GM19240 (cell line): Measurements from ENCODE around the gene ZNF334.

ENCODE experiments used
- DNase-seq: peaks from one replicate; pipeline ENCODE4 v3.0.0; 2011; ENCODE audit warnings: low spot score; ENCODE audit not compliant: insufficient read length

ZNF334 gene

GRCh38 chr20:46512943-46513844 lies at the start of gene ZNF334:
TSS of gene ZNF334 (minus strand) at chr20:46513559. CDS start at chr20:46512102, 1,457 bp downstream.
- peak; percentile 16 for DNase-seq

GRCh38 chr20:46562373-46563169 lies 49.2 kb upstream of the ZNF334 start:
- DNase-seq = peak; percentile 40

- no peak for DNase-seq
Measured at GRCh38 chr20:46562009-46562372, 48.6 kb upstream of the ZNF334 start.

- DNase-seq = no peak
Measured at GRCh38 chr20:46559685-46560440, 46.5 kb upstream of the ZNF334 start.

GRCh38 chr20:46559001-46559400 lies 45.6 kb upstream of the ZNF334 start:
- no peak for DNase-seq

GRCh38 chr20:46558511-46558959 lies 45.2 kb upstream of the ZNF334 start:
- no peak for DNase-seq

- no peak for DNase-seq
Measured at GRCh38 chr20:46557231-46557956, 44.0 kb upstream of the ZNF334 start.

GRCh38 chr20:46555370-46555956 lies 42.1 kb upstream of the ZNF334 start:
- DNase-seq = no peak

- DNase-seq = no peak
Measured at GRCh38 chr20:46554828-46555227, 41.5 kb upstream of the ZNF334 start.

GRCh38 chr20:46553926-46554325 lies 40.6 kb upstream of the ZNF334 start:
- no peak for DNase-seq

- DNase-seq = peak; percentile 40
Measured at GRCh38 chr20:46552460-46553420, 39.4 kb upstream of the ZNF334 start.

- DNase-seq = no peak
Measured at GRCh38 chr20:46551522-46552381, 38.4 kb upstream of the ZNF334 start.

GRCh38 chr20:46550461-46550860 lies 37.1 kb upstream of the ZNF334 start, which contains the start of gene OCSTAMP:
TSS of gene OCSTAMP (minus strand) at chr20:46550654. CDS start at chr20:46550560, 94 bp downstream.
- DNase-seq = no peak

- DNase-seq = no peak
Measured at GRCh38 chr20:46549188-46549972, 36.0 kb upstream of the ZNF334 start.

GRCh38 chr20:46548688-46549087 lies 35.3 kb upstream of the ZNF334 start:
- no peak for DNase-seq

- no peak for DNase-seq
Measured at GRCh38 chr20:46547995-46548394, 34.6 kb upstream of the ZNF334 start.

GRCh38 chr20:46546936-46547335 lies 33.6 kb upstream of the ZNF334 start:
- no peak for DNase-seq
